HEK293T (cell line): Measurements from ENCODE around the gene LTBP4.

Source experiments
- CTCF ChIA-PET: fragments of 350-600 bp; formaldehyde crosslinking; extraction: SDS; loops from one replicate; lab custom pipeline; 2021; ENCODE audit warnings: antibody characterized with exemption, inconsistent platforms; lab: Yijun Ruan, JAX
- POLR2A ChIA-PET: fragments of 350-600 bp; formaldehyde crosslinking; extraction: SDS; loops from one replicate; lab custom pipeline; 2020; ENCODE audit warnings: antibody characterized with exemption, inconsistent platforms; lab: Yijun Ruan, JAX
- DNase-seq: peaks from one replicate; pipeline ENCODE4 v3.0.0; 2012; ENCODE audit warnings: mixed read lengths; ENCODE audit errors: extremely low spot score
- ARNT ChIP-seq: fragments of 450-650 bp; IDR thresholded peaks from 2 replicates; pipeline ENCODE4 v1.6.1; 2017; ENCODE audit warnings: mild to moderate bottlenecking
- BHLHE40 ChIP-seq: fragments of 450-650 bp; IDR thresholded peaks from 2 replicates; pipeline ENCODE4 v1.6.1; 2016; ENCODE audit warnings: mild to moderate bottlenecking, moderate library complexity, borderline replicate concordance
- CTBP1 ChIP-seq: fragments of 450-650 bp; IDR thresholded peaks from 2 replicates; pipeline ENCODE4 v1.6.1; 2016; ENCODE audit warnings: borderline replicate concordance
- ELF4 ChIP-seq: fragments of 450-650 bp; IDR thresholded peaks from 2 replicates; pipeline ENCODE4 v1.6.1; 2017; ENCODE audit warnings: antibody characterized with exemption
- FOXA1 ChIP-seq: fragments of 450-650 bp; IDR thresholded peaks from 2 replicates; pipeline ENCODE4 v1.6.1; 2016; ENCODE audit warnings: mild to moderate bottlenecking
- FOXK2 ChIP-seq: fragments of 450-650 bp; IDR thresholded peaks from 2 replicates; pipeline ENCODE4 v1.6.1; 2016; ENCODE audit warnings: mild to moderate bottlenecking
- FOXM1 ChIP-seq: fragments of 450-650 bp; IDR thresholded peaks from 2 replicates; pipeline ENCODE4 v1.6.1; 2017; ENCODE audit warnings: mild to moderate bottlenecking, borderline replicate concordance
- HDGF ChIP-seq: fragments of 450-650 bp; IDR thresholded peaks from 2 replicates; pipeline ENCODE4 v1.6.1; 2017; ENCODE audit warnings: antibody characterized with exemption, borderline replicate concordance
- L3MBTL2 ChIP-seq: fragments of 450-650 bp; conservative IDR thresholded peaks from 2 replicates; pipeline ENCODE4 v1.6.1; 2016; ENCODE audit warnings: mild to moderate bottlenecking
- LEF1 ChIP-seq: fragments of 450-650 bp; IDR thresholded peaks from 2 replicates; pipeline ENCODE4 v1.6.1; 2017; ENCODE audit warnings: mild to moderate bottlenecking, borderline replicate concordance
- NFRKB ChIP-seq: fragments of 450-650 bp; IDR thresholded peaks from 2 replicates; pipeline ENCODE4 v1.6.1; 2016; ENCODE audit warnings: mild to moderate bottlenecking, moderate library complexity
- PKNOX1 ChIP-seq: fragments of 450-650 bp; IDR thresholded peaks from 2 replicates; pipeline ENCODE4 v1.6.1; 2016
- SP1 ChIP-seq: fragments of 450-650 bp; IDR thresholded peaks from 2 replicates; pipeline ENCODE4 v1.6.1; 2017
- SUZ12 ChIP-seq: fragments of 450-650 bp; IDR thresholded peaks from 2 replicates; pipeline ENCODE4 v1.6.1; 2016; ENCODE audit warnings: mild to moderate bottlenecking
- TARDBP ChIP-seq: fragments of 450-650 bp; IDR thresholded peaks from 2 replicates; pipeline ENCODE4 v1.6.1; 2016
- ZNF384 ChIP-seq: fragments of 450-650 bp; IDR thresholded peaks from 2 replicates; pipeline ENCODE4 v1.6.1; 2016

Gene LTBP4

GRCh38 chr19:40658031-40658430 lies 56.9 kb downstream of the LTBP4 start:
- POLR2A ChIA-PET, result interaction anchor here (0.9 kb wide), 1 partner anchor 237 kb away, joined by 3 read pairs; no protein-coding TSS in a partner anchor

GRCh38 chr19:40659116-40659515 lies 57.9 kb downstream of the LTBP4 start:
- CTCF ChIA-PET, result no interaction called here
- DNase-seq, result no peak
- TF ChIP-seq ZNF384, result no peak
- TF ChIP-seq L3MBTL2, result no peak
- no peak for TF ChIP-seq PKNOX1
- TF ChIP-seq ELF4, result no peak
- TF ChIP-seq CTBP1, result no peak
- no peak for TF ChIP-seq SUZ12
- no peak for TF ChIP-seq TARDBP
- no peak for TF ChIP-seq BHLHE40
- TF ChIP-seq LEF1, result no peak
- no peak for TF ChIP-seq FOXK2
- TF ChIP-seq SP1, result no peak
- TF ChIP-seq ARNT, result no peak
- TF ChIP-seq HDGF, result no peak
- TF ChIP-seq NFRKB, result no peak
- POLR2A ChIA-PET, result interaction anchor here (0.9 kb wide), 1 partner anchor 238 kb away, joined by 3 read pairs; no protein-coding TSS in a partner anchor

More at GRCh38 chr19:40658031-40658430, 56.9 kb downstream of the LTBP4 start:
- TF ChIP-seq ZNF384, result no peak
- CTCF ChIA-PET, result no interaction called here
- no peak for DNase-seq

GRCh38 chr19:40659566-40659965 lies 58.4 kb downstream of the LTBP4 start:
- POLR2A ChIA-PET, result no interaction called here
- DNase-seq, result no peak
- TF ChIP-seq ZNF384, result no peak
- TF ChIP-seq LEF1, result no peak
- TF ChIP-seq SUZ12, result no peak
- CTCF ChIA-PET, result no interaction called here

- POLR2A ChIA-PET, result no interaction called here
- CTCF ChIA-PET, result interaction anchor here (0.6 to 1.5 kb wide), 2 partner anchors 41 to 117 kb away, joined by 3 read pairs; no protein-coding TSS in a partner anchor
- DNase-seq, result no peak
- no peak for TF ChIP-seq L3MBTL2
- no peak for TF ChIP-seq HDGF
- TF ChIP-seq LEF1, result no peak
- TF ChIP-seq ZNF384, result no peak
- no peak for TF ChIP-seq CTBP1
- no peak for TF ChIP-seq FOXK2
- TF ChIP-seq BHLHE40, result no peak
- TF ChIP-seq TARDBP, result no peak
- no peak for TF ChIP-seq NFRKB
- no peak for TF ChIP-seq SUZ12
- no peak for TF ChIP-seq SP1
Measured at GRCh38 chr19:40661616-40662015, 60.4 kb downstream of the LTBP4 start.

- CTCF ChIA-PET, result interaction anchor here (0.6 to 1.3 kb wide), 8 partner anchors 17 to 220 kb away, joined by 3 to 7 read pairs (median 3); partner anchors contain the start of gene ACTMAP
- TF ChIP-seq HDGF (no peak), L3MBTL2 (peak; percentile 83), FOXA1 (no peak), TARDBP (0 out of 2 replicates have a peak, but pooled peaks have one; percentile 18), NFRKB (no peak), SUZ12 (no peak)
- POLR2A ChIA-PET, result interaction anchor here (0.7 to 1.9 kb wide), 9 partner anchors 17 to 600 kb away, joined by 3 to 8 read pairs (median 3); partner anchors contain the start of genes ACTMAP and RAB4B
- peak; percentile 89 for DNase-seq
Measured at GRCh38 chr19:40662925-40663694, 61.9 kb downstream of the LTBP4 start.

- no peak for TF ChIP-seq L3MBTL2
- no peak for TF ChIP-seq FOXA1
- TF ChIP-seq ARNT, result no peak
- TF ChIP-seq SP1, result no peak
- TF ChIP-seq NFRKB, result no peak
- TF ChIP-seq ZNF384, result no peak
- no peak for TF ChIP-seq BHLHE40
- POLR2A ChIA-PET, result interaction anchor here (0.7 to 1.9 kb wide), 9 partner anchors 18 to 600 kb away, joined by 3 to 8 read pairs (median 3); partner anchors contain the start of genes ACTMAP and RAB4B
- DNase-seq, result no peak
- CTCF ChIA-PET, result interaction anchor here (0.6 to 1.3 kb wide), 8 partner anchors 18 to 221 kb away, joined by 3 to 7 read pairs (median 3); partner anchors contain the start of gene ACTMAP
Measured at GRCh38 chr19:40663695-40664692, 62.8 kb downstream of the LTBP4 start.

GRCh38 chr19:40666803-40667438 lies 65.8 kb downstream of the LTBP4 start:
- no peak for TF ChIP-seq BHLHE40
- no peak for TF ChIP-seq FOXK2
- no peak for TF ChIP-seq CTBP1
- TF ChIP-seq FOXA1, result no peak
- no peak for TF ChIP-seq NFRKB
- no peak for TF ChIP-seq FOXM1
- no peak for TF ChIP-seq ZNF384
- no peak for TF ChIP-seq LEF1
- no peak for TF ChIP-seq TARDBP
- TF ChIP-seq SP1, result no peak
- TF ChIP-seq ARNT, result no peak
- no peak for TF ChIP-seq SUZ12
- TF ChIP-seq ELF4, result no peak
- TF ChIP-seq L3MBTL2, result no peak
- DNase-seq, result no peak
- POLR2A ChIA-PET, result no interaction called here
- CTCF ChIA-PET, result no interaction called here
